GM19099 (cell line): ENCODE measurements around the gene ZDHHC5.

ENCODE experiments used
- POLR2A ChIP-seq: IDR thresholded peaks from 3 replicates; pipeline ENCODE4 v1.6.1; 2011; ENCODE audit warnings: low read depth; ENCODE audit not compliant: insufficient read length; ENCODE audit errors: extremely low read depth

Gene ZDHHC5

GRCh38 chr11:57651408-57651807 is 16.5 kb upstream of the ZDHHC5 start:
- TF ChIP-seq POLR2A = no peak

GRCh38 chr11:57652662-57653061 is 15.3 kb upstream of the ZDHHC5 start:
- TF ChIP-seq POLR2A = no peak

DNA sequence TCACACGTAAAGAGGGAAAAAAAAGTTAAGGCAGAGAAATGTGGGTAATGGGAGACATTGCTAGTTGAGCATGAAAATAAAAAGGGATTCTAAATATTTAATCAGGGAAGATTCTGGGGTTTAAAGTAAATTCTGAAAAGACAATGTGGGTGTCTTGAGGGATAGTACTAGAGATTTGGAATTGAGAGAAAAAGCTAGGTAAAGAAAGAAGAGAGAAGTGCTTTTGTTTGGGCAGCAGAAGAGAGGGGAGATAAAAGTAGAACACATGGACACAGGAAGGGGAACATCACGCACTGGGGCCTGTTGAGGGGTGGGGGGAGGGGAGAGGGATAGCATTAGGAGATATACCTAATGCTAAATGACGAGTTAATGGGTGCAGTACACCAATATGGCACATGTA is 14.8 kb upstream of the ZDHHC5 start:
- TF ChIP-seq POLR2A = no peak

- no peak for TF ChIP-seq POLR2A
Measured at GRCh38 chr11:57656885-57657193, 11.1 kb upstream of the ZDHHC5 start.

DNA sequence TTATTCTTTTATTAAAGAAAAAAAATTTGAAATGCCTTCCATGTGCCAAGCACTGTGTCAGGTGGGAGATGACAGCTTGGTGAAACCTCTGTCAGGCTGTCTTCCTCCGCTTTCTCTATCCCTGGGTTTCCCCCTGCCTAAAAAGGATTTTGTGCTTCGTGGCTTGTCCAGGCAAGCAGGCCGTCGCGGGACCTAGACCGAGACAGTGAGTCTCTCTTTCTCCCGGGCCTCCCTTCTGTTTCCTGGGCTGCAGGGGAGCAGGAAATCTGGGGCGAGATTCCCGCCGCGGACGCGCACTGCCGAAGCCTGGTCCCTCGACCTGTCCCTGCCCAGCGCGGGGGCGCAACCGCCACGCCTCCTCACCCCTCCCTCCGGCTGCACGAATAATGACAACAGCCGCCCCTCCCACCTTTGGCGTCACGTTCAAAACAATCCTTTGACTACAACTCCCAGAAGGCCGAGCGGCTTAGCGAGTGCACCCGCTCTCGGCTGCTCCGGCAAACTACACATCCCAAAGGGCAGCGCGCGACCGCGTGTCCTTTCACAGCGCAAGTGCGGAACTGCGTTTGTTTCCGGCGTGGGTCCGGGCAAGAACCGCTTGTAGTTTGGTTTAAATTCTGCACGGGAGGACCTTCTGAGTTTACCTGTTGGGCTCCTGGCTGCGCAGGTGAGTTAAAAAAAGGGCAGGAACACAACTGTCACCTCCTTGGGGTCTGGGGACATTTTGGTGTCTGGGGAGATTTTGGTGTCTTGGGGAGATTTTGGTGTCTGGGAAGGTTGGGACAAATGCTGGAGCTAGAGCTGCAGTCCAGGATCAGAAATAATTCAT is 10.5 kb upstream of the ZDHHC5 start, which contains the start of gene CLP1:
TSS of gene CLP1 (plus strand) at position 569 of the 829 bp plus-strand sequence. CDS start 1,715 bp downstream, outside the sequence.
- peak; percentile 73 for TF ChIP-seq POLR2A

DNA sequence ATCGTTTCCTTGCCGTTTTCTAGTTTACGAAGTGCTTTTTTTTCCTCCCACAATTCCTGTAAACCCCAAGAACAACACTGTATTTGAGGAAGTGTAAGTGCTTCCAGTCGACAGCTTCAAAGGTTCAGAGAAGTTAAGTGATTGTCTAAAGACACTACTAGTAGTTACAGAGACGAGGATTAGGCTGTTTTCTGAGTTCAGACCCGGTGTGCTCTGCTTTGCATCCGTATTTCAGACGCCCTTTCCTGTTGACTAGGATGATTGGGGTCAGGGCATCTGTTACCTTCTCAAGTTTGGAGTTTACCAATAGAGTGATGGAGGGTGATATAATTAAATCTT is 9.9 kb upstream of the ZDHHC5 start:
- TF ChIP-seq POLR2A = no peak

DNA sequence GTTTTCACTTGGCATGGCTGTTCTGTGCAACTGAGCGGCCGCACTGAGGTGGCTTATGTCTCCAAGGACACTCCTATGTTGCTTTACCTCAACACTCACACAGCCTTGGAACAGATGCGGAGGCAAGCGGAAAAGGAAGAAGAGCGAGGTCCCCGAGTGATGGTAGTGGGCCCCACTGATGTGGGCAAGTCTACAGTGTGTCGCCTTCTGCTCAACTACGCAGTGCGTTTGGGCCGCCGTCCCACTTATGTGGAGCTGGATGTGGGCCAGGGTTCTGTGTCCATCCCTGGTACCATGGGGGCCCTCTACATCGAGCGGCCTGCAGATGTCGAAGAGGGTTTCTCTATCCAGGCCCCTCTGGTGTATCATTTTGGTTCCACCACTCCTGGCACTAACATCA is 8.2 kb upstream of the ZDHHC5 start:
- TF ChIP-seq POLR2A = no peak

DNA sequence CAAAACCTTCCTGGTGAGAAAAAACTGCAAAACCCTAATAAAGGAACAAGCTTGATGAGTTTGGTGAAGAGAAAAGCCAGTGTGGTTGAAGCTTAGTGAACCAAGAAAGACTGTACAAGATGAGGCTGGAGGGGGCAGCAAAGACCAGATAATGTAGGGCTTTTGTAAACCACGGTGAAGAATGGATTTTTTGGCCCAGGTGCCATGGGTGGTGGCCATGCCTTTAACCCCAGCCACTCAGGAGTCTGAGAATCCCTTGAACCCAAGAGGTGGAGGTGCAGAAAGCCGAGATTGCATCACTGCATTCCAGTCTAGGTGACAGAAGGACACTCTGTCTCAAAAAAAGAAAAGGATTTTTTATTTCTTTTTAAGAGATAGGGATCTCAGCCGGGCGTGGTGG is 5.0 kb upstream of the ZDHHC5 start:
- TF ChIP-seq POLR2A = no peak

GRCh38 chr11:57663975-57664374 is 3.9 kb upstream of the ZDHHC5 start:
- TF ChIP-seq POLR2A = no peak

DNA sequence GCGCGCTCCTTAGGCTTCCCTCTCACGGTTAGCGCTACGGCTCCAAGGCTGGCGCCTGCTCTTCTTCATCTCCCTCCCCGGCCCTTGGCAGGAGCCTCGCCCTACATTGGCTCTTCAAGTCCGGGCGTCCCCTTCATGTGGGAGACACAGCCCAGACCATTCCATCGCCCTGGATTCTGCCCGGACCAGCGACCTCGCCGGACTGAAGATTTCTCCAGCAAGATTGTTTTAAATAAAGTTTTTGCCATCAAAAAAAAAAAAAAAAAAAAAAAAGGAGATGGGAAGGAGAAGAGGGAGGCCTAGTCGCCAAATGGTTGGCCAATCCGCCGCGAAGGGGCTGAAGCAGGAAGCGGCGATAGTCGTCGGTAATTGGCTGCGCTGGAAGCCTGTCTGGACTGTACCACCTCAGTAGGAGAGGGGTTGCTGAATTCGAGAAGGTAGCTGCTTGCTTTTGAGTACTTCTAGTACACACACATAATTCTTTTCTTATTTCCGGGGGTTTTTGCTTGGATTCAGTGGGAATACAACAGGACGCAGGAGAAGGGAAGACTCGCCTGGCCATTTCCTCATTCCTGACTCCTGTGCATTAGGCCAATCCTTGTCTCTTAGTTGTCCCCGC is 688 bp upstream of the ZDHHC5 start:
- peak; percentile 67 for TF ChIP-seq POLR2A

- no peak for TF ChIP-seq POLR2A
Measured at GRCh38 chr11:57668434-57668782, 494 bp downstream of the ZDHHC5 start.

- TF ChIP-seq POLR2A = no peak
Measured at GRCh38 chr11:57674251-57674650, 6.3 kb downstream of the ZDHHC5 start.

- no peak for TF ChIP-seq POLR2A
Measured at GRCh38 chr11:57675176-57675941, 7.4 kb downstream of the ZDHHC5 start.

GRCh38 chr11:57679396-57679795 is 11.5 kb downstream of the ZDHHC5 start:
- no peak for TF ChIP-seq POLR2A

DNA sequence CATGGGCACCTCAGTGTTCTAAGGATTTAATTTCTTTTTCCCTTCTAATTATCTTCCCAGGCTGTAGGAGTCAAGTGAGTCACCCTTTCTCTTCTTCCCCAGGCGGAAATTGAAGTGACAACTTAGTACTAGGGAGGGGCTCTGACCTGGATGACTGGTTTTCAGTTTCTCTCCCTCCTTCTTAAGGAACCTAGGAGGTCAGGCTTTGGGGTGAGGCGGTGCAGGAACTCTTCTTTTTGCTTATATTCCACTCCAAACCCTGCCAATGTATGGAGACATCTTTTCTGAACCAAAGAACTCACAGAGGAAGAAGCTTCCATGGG is 12.6 kb downstream of the ZDHHC5 start:
- no peak for TF ChIP-seq POLR2A

GRCh38 chr11:57681168-57681567 is 13.3 kb downstream of the ZDHHC5 start:
- TF ChIP-seq POLR2A = no peak
